CD14-positive monocyte (primary cell): Measurements from ENCODE around the gene HAL. TPM values are rescaled to one million over a fixed set of nuclear protein-coding genes. Genes with fewer than 3 reads are reported as not detected.

Experiments used
- DNase-seq, 3 donors: peaks; one replicate each; pipeline ENCODE4 v3.0.0-alpha.2; 2011 to 2022
- H2AFZ ChIP-seq: 2 replicates; pipeline ENCODE4 v1.6.0; 2012; ENCODE audit warnings: mild to moderate bottlenecking, low read depth, low read length, inconsistent platforms; ENCODE audit not compliant: insufficient read depth, poor library complexity, severe bottlenecking
- H3K27ac ChIP-seq, 2 donors: 1 replicate in 1 of 2; 2 replicates in 1 of 2; pipeline ENCODE4 v1.5.1; 2012 to 2013; ENCODE audit warnings: low read length in 2 of 2, control low read depth in 1 of 2, inconsistent platforms in 1 of 2, low read depth in 1 of 2, mild to moderate bottlenecking in 1 of 2
- H3K27me3 ChIP-seq, 2 donors: one replicate each; pipeline versions ENCODE4 v1.6.0 to v1.6.1; 2011 to 2013; ENCODE audit warnings: low read length in 2 of 2; ENCODE audit not compliant: control insufficient read depth in 2 of 2, insufficient read depth in 2 of 2
- H3K36me3 ChIP-seq, 2 donors: replicated peaks in 1 of 2; 1 replicate in 1 of 2; 2 replicates in 1 of 2; pipeline versions ENCODE4 v1.5.1 to v1.6.1; 2012 to 2013; ENCODE audit warnings: low read length in 2 of 2, control low read depth in 1 of 2, inconsistent platforms in 1 of 2, mild to moderate bottlenecking in 1 of 2; ENCODE audit not compliant: insufficient read depth in 2 of 2, control insufficient read depth in 1 of 2
- H3K4me1 ChIP-seq, 2 donors: 1 replicate in 1 of 2; 2 replicates in 1 of 2; pipeline versions ENCODE4 v1.5.1 to v1.6.1; 2012 to 2013; ENCODE audit warnings: low read length in 2 of 2, control low read depth in 1 of 2, inconsistent platforms in 1 of 2, mild to moderate bottlenecking in 1 of 2, moderate library complexity in 1 of 2; ENCODE audit not compliant: insufficient read depth in 2 of 2, control insufficient read depth in 1 of 2
- H3K4me2 ChIP-seq: replicated peaks from 2 replicates; pipeline ENCODE3; 2012; ENCODE audit warnings: low read length, moderate library complexity, mild to moderate bottlenecking; ENCODE audit not compliant: poor library complexity, severe bottlenecking; ENCODE audit errors: extremely low read depth
- H3K4me3 ChIP-seq, 3 experiments: fragments of 200-600 bp in 1 of 3; sonication (generic) in 1 of 3; replicated peaks in 1 of 3; 1 replicate in 2 of 3; 2 replicates in 1 of 3; pipeline ENCODE4 v1.5.1; 2011 to 2013; ENCODE audit warnings: low read length in 3 of 3, mild to moderate bottlenecking in 3 of 3, control low read depth in 2 of 3, low read depth in 2 of 3, inconsistent platforms in 1 of 3, moderate library complexity in 1 of 3
- H3K79me2 ChIP-seq: 2 replicates; pipeline ENCODE4 v1.6.0; 2012; ENCODE audit warnings: mild to moderate bottlenecking, control low read depth, inconsistent platforms, low read length, moderate library complexity; ENCODE audit not compliant: insufficient read depth
- H3K9ac ChIP-seq: 2 replicates; pipeline ENCODE4 v1.6.0; 2017; ENCODE audit warnings: low read length, mild to moderate bottlenecking; ENCODE audit not compliant: insufficient read depth, poor library complexity, severe bottlenecking
- H3K9me3 ChIP-seq, 2 donors: replicated peaks in 1 of 2; 1 replicate in 1 of 2; 2 replicates in 1 of 2; pipeline versions ENCODE4 v1.5.1 to v1.6.1; 2012 to 2013; ENCODE audit warnings: low read length in 2 of 2, control low read depth in 1 of 2; ENCODE audit not compliant: control insufficient read depth in 1 of 2, insufficient read depth in 1 of 2
- H4K20me1 ChIP-seq: 2 replicates; pipeline ENCODE4 v1.6.0; 2012; ENCODE audit warnings: mild to moderate bottlenecking, low read length, control low read depth, moderate library complexity; ENCODE audit not compliant: insufficient read depth
- H3K27ac Mint-ChIP-seq, 7 donors: one replicate each; pipeline ENCODE4 v1.8.0; 2020; ENCODE audit warnings: mild to moderate bottlenecking in 7 of 7, mixed read lengths in 7 of 7, moderate library complexity in 6 of 7, inconsistent platforms in 2 of 7
- H3K27me3 Mint-ChIP-seq, 3 donors: one replicate each; pipeline ENCODE4 v1.8.0; 2021 to 2022; ENCODE audit warnings: low read depth in 3 of 3, mild to moderate bottlenecking in 3 of 3, mixed read lengths in 3 of 3, moderate library complexity in 3 of 3, inconsistent platforms in 1 of 3
- H3K36me3 Mint-ChIP-seq, 2 donors: one replicate each; pipeline ENCODE4 v1.8.0; 2020; ENCODE audit warnings: mixed read lengths in 2 of 2, inconsistent platforms in 1 of 2, mild to moderate bottlenecking in 1 of 2
- H3K4me1 Mint-ChIP-seq: one replicate; pipeline ENCODE4 v1.8.0; 2020; ENCODE audit warnings: mild to moderate bottlenecking, mixed read lengths
- H3K4me3 Mint-ChIP-seq, 2 donors: one replicate each; pipeline ENCODE4 v1.8.0; 2020; ENCODE audit warnings: mild to moderate bottlenecking in 2 of 2, mixed read lengths in 2 of 2, moderate library complexity in 1 of 2
- H3K9me3 Mint-ChIP-seq, 7 donors: one replicate each; pipeline ENCODE4 v1.8.0; 2020 to 2022; ENCODE audit warnings: mixed read lengths in 7 of 7, mild to moderate bottlenecking in 6 of 7, moderate library complexity in 6 of 7, inconsistent platforms in 2 of 7
- WGBS: methylation state at CpG from one replicate; pipeline ENCODE4 v1.1.5; 2013; ENCODE audit warnings: missing lambda C conversion rate; ENCODE audit not compliant: insufficient coverage; 5-methylcytosine and 5-hydroxymethylcytosine counted together
- intact Hi-C, 2 donors: fragments of 100-400 bp; cut with micrococcal nuclease; formaldehyde crosslinking; loops; one replicate each; pipeline versions ENCODE4 v1.15.0 to v1.15.1; 2023
- polyA plus RNA-seq, 3 donors: library from polyadenylated mRNA; depleted of rRNA in 1 of 3; unstranded in 2 of 3; stranded (reverse) in 1 of 3; fragments of 300-500 nt in 2 of 3; fragments of >200 nt in 1 of 3; fragmentation: Illumina TruSeq in 2 of 3; gene quantifications; 1 replicate in 2 of 3; 2 replicates in 1 of 3; pipeline ENCODE4 v1.2.3, GENCODE V29; 2012 to 2021
- TF ChIP-seq, protein P1 (sequence below): fragments of 200-600 bp; IDR thresholded peaks from one replicate; pipeline ENCODE4 v1.8.0; 2022; ENCODE audit warnings: antibody characterized with exemption, mild to moderate bottlenecking

The HAL gene
- polyA plus RNA-seq, 3 donors = 28.0 to 42.0 (median 29.2) TPM

DNA sequence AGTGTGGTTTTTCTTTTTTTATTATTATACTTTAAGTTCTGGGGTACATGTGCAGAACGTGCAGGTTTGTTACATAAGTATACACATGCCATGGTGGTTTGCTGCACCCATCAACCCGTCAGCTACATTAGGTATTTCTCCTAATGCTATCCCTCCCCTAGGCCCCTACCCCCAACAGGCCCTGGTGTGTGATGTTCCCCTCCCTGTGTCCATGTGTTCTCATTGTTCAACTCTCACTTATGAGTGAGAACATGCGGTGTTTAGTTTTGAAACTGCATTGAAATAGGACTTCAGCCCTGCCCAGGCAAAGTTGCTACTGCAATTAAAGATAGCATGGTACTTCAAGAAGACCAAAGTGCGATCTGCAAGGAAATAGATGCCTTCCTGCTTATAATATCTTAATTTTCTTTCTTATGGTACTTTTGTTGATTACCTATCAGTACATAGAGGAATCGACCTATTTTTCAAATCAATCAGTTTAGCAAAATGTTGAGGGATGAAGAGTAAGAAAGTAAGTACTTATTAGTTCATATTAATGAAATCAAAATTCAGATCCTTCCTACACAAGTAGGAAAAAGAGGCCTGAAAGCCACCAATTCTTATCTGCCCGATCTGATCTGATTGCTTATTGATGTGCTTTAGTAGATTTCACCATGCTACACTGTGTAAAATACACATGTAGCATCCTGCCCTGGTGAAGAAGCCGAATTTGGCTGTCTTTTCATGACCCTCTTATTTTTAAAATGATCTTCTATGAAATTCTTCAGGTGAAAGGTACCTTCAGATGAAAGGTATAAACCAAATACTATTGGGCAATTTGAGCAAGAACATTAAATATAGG, 37.6 kb upstream of the HAL start:
- H3K9me3 Mint-ChIP-seq = peaks cover 0 to 10% (median 3%) of the 10 kb centered on the region in 7 donors
- Histone ChIP-seq H2AFZ (peak overlapping the region; percentile 88), H3K4me2 (peak overlapping the region; percentile 96), H3K79me2 (peaks cover 68% of the 10 kb centered on the region), H3K9me3 (peaks cover 8% of the 10 kb centered on the region in 2 donors), H4K20me1 (peaks cover 56% of the 10 kb centered on the region), H3K36me3 (no peaks in the 10 kb centered on the region), H3K27ac (peak overlapping the region in 1 of 2 donors; percentile 87), H3K4me3 (peak overlapping the region; percentile 77 to 99 (median 98)), H3K27me3 (no peaks in the 10 kb centered on the region), H3K9ac (peak overlapping the region; percentile 78), H3K4me1 (peaks cover 65 to 82% of the 10 kb centered on the region in 2 donors)
- WGBS = no CpG with 5 or more reads among the region's 7 CpGs
- no peaks in the 10 kb centered on the region for H3K27me3 Mint-ChIP-seq
- intact Hi-C loops = loop anchor here in 1 of 2 donors (10.0 kb wide), 1 partner anchor 371 kb away; the partner anchor contains the start of gene CDK17
- DNase-seq = no peak
- peaks cover 6 to 22% of the 10 kb centered on the region in 2 donors for H3K36me3 Mint-ChIP-seq
- H3K4me1 Mint-ChIP-seq = peaks cover 35% of the 10 kb centered on the region
- peak overlapping the region in 1 of 2 donors; percentile 68 for H3K4me3 Mint-ChIP-seq
- TF ChIP-seq, protein P1, sequence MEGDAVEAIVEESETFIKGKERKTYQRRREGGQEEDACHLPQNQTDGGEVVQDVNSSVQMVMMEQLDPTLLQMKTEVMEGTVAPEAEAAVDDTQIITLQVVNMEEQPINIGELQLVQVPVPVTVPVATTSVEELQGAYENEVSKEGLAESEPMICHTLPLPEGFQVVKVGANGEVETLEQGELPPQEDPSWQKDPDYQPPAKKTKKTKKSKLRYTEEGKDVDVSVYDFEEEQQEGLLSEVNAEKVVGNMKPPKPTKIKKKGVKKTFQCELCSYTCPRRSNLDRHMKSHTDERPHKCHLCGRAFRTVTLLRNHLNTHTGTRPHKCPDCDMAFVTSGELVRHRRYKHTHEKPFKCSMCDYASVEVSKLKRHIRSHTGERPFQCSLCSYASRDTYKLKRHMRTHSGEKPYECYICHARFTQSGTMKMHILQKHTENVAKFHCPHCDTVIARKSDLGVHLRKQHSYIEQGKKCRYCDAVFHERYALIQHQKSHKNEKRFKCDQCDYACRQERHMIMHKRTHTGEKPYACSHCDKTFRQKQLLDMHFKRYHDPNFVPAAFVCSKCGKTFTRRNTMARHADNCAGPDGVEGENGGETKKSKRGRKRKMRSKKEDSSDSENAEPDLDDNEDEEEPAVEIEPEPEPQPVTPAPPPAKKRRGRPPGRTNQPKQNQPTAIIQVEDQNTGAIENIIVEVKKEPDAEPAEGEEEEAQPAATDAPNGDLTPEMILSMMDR = no peak
- H3K27ac Mint-ChIP-seq = peak overlapping the region in 3 of 7 donors; percentile 67 to 88 (median 82)

DNA sequence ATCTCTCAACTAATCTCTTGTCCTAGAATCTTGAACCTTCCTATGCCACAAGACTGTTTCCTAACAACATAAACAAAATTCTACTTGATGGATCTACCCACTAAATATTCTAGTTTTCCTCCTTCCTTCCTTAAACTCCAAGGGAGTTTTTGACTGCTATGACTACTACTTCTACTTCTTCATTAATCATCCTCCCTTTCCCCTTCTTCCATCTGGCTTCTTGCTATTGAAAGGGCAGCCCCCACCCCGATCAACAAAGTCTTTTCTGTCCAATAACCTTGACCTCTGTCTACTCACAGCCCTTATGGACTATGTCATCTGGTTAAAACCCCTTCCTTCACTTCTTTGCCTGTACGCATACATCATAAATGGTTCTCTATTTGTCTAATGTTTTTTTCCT, 33.7 kb upstream of the HAL start:
- H3K27ac Mint-ChIP-seq = peak overlapping the region; percentile 35 to 95 (median 86)
- Histone ChIP-seq H2AFZ (no peak overlapping the region), H3K4me2 (peak overlapping the region; percentile 96), H3K9me3 (no peaks in the 10 kb centered on the region), H3K4me1 (peaks cover 69 to 73% of the 10 kb centered on the region in 2 donors), H3K9ac (no peak overlapping the region), H3K4me3 (peak overlapping the region in 1 of 3 experiments; percentile 99), H3K79me2 (peaks cover 100% of the 10 kb centered on the region), H3K36me3 (peaks cover 34 to 38% of the 10 kb centered on the region in 2 donors), H3K27me3 (no peaks in the 10 kb centered on the region), H3K27ac (peak overlapping the region in 1 of 2 donors; percentile 73), H4K20me1 (peaks cover 82% of the 10 kb centered on the region)
- TF ChIP-seq, protein P1 = no peak
- H3K9me3 Mint-ChIP-seq = peaks cover 0 to 3% (median 0%) of the 10 kb centered on the region in 7 donors
- intact Hi-C loops = loop anchor here in 1 of 2 donors (10.0 kb wide), 1 partner anchor 375 kb away; the partner anchor contains the start of gene CDK17
- no peaks in the 10 kb centered on the region for H3K27me3 Mint-ChIP-seq
- peak overlapping the region; percentile 33 to 70 for H3K4me3 Mint-ChIP-seq
- WGBS = 100% methylated on average over 1 of the region's 2 CpGs
- H3K4me1 Mint-ChIP-seq = peaks cover 52% of the 10 kb centered on the region
- peaks cover 32 to 58% of the 10 kb centered on the region in 2 donors for H3K36me3 Mint-ChIP-seq
- DNase-seq = peak in 2 of 3 donors; percentile 41 to 84
